ENCODE measurements around the gene ROBO1. TPM values are rescaled to one million over a fixed set of nuclear protein-coding genes. Genes with fewer than 3 reads are reported as not detected.

Gene ROBO1
- total and polyA plus RNA-seq, 2 of the 8 experiments (the other 6 are each of a cell fraction or from before 2014, with no cell fraction given) = 51.4 to 91.0 TPM

DNA sequence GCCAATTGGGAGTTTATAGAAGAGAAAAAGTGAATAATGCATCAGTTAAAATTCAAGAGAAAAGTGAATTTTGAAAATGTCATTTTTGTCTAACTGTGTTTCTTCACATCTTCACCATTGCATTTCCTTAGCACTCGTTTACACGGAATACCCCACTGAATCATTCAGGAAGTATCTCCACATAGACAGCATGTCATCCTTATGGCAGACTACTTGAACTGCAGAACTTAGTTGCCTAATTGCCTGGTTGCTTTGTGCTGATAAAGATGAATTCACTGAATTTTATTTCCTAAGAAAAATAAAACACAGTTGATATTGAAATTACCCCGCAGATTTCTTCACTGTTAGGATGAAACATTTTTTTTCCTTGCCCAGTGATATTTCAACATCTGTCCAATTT, 627.1 kb downstream of the ROBO1 start (continued):
- TF ChIP-seq FOSL1 (IDR thresholded peaks at IDR 0.05; ENCODE audit: insufficient read depth, low read depth, low read length) = no peak
